ENCODE measurements around the gene IP6K2. TPM values are rescaled to one million over a fixed set of nuclear protein-coding genes. Genes with fewer than 3 reads are reported as not detected.

The IP6K2 gene
- total and polyA plus RNA-seq, 12 donors, result 44.9 to 185 (median 106) TPM

GRCh38 chr3:48678566-48679380 is 38.2 kb downstream of the IP6K2 start:
- H3K9me3 ChIP-seq (replicated peaks in 1 of 3), result no peaks in the 10 kb centered on the region
- H3K27ac ChIP-seq, result no peak overlapping the region
- intact Hi-C loops (cut with DNase I), result no loop called here
- no peaks in the 10 kb centered on the region for H3K27me3 ChIP-seq
- H3K4me1 ChIP-seq (replicated peaks in 1 of 2), result peaks cover 7 to 10% of the 10 kb centered on the region in 2 donors
- TF ChIP-seq POLR2A (IDR thresholded peaks at IDR 0.05) (no peak), CTCF (IDR thresholded peaks at IDR 0.05) (no peak)
- peaks cover 0 to 65% of the 10 kb centered on the region in 2 donors for H3K36me3 ChIP-seq (replicated peaks in 1 of 2)
- H3K4me3 ChIP-seq, result no peak overlapping the region
- 93 to 97% (median 94%) methylated on average over 20 to 24 of the region's 24 CpGs for WGBS, 4 donors
- DNase-seq, result no peak

GRCh38 chr3:48678056-48678455 is 39.0 kb downstream of the IP6K2 start:
- H3K4me3 ChIP-seq, result no peak overlapping the region
- no peak for DNase-seq
- H3K27ac ChIP-seq, result no peak overlapping the region
- TF ChIP-seq POLR2A (IDR thresholded peaks at IDR 0.05), result no peak
- TF ChIP-seq CTCF (IDR thresholded peaks at IDR 0.05), result no peak
- peaks cover 0 to 4% of the 10 kb centered on the region in 2 donors for H3K4me1 ChIP-seq (replicated peaks in 1 of 2)
- H3K9me3 ChIP-seq (replicated peaks in 1 of 3), result no peaks in the 10 kb centered on the region
- intact Hi-C loops (cut with DNase I), result no loop called here
- peaks cover 0 to 65% of the 10 kb centered on the region in 2 donors for H3K36me3 ChIP-seq (replicated peaks in 1 of 2)
- WGBS, 4 donors, result 76 to 86% (median 83%) methylated on average over 4 of the region's 4 CpGs
- H3K27me3 ChIP-seq, result no peaks in the 10 kb centered on the region

- no peak for TF ChIP-seq POLR2A (IDR thresholded peaks at IDR 0.05)
- no peak for TF ChIP-seq CTCF (IDR thresholded peaks at IDR 0.05)
- 90 to 100% (median 93%) methylated on average over 7 to 9 of the region's 9 CpGs for WGBS, 4 donors
- H3K4me1 ChIP-seq (replicated peaks in 1 of 2), result no peaks in the 10 kb centered on the region
- H3K36me3 ChIP-seq (replicated peaks in 1 of 2), result peaks cover 0 to 42% of the 10 kb centered on the region in 2 donors
- H3K9me3 ChIP-seq (replicated peaks in 1 of 3), result no peaks in the 10 kb centered on the region
- H3K27me3 ChIP-seq, result no peaks in the 10 kb centered on the region
- no peak overlapping the region for H3K27ac ChIP-seq
- DNase-seq, result no peak
- no peak overlapping the region for H3K4me3 ChIP-seq
- intact Hi-C loops (cut with DNase I), result no loop called here
These were observed 42.5 kb downstream of the IP6K2 start for GRCh38 chr3:48674505-48674904.

- H3K36me3 ChIP-seq (replicated peaks in 1 of 2), result peaks cover 0 to 22% of the 10 kb centered on the region in 2 donors
- no peaks in the 10 kb centered on the region for H3K27me3 ChIP-seq
- no peak for DNase-seq
- H3K4me3 ChIP-seq, result no peak overlapping the region
- no peaks in the 10 kb centered on the region for H3K4me1 ChIP-seq (replicated peaks in 1 of 2)
- no peak overlapping the region for H3K27ac ChIP-seq
- 40 to 67% (median 44%) methylated on average over 1 of the region's 1 CpG for WGBS, 4 donors
- no peak for TF ChIP-seq POLR2A (IDR thresholded peaks at IDR 0.05)
- no peaks in the 10 kb centered on the region for H3K9me3 ChIP-seq (replicated peaks in 1 of 3)
- intact Hi-C loops (cut with DNase I), result no loop called here
These were observed 44.5 kb downstream of the IP6K2 start for GRCh38 chr3:48672522-48672921.

GRCh38 chr3:48664929-48665328 is 52.1 kb downstream of the IP6K2 start:
- Histone ChIP-seq H3K27ac (peak overlapping the region in 1 of 5 donors; percentile 92), H3K9me3 (replicated peaks in 1 of 3) (no peaks in the 10 kb centered on the region), H3K4me3 (no peak overlapping the region), H3K27me3 (no peaks in the 10 kb centered on the region), H3K4me1 (replicated peaks in 1 of 2) (peaks cover 16 to 29% of the 10 kb centered on the region in 2 donors), H3K36me3 (replicated peaks in 1 of 2) (no peaks in the 10 kb centered on the region)
- intact Hi-C loops (cut with DNase I), result no loop called here
- 81 to 88% (median 82%) methylated on average over 4 of the region's 4 CpGs for WGBS, 4 donors
- TF ChIP-seq POLR2A (IDR thresholded peaks at IDR 0.05) (no peak), CTCF (IDR thresholded peaks at IDR 0.05) (no peak)
- peak in 1 of 7 donors; percentile 39 for DNase-seq
